ENCODE data around the gene DOCK2. TPM values are rescaled to one million over a fixed set of nuclear protein-coding genes. Genes with fewer than 3 reads are reported as not detected.
"Not testable (repeated sequence)": the region's sequence is repeated elsewhere in the genome, so short reads cannot be mapped to it uniquely, and the experiment has no call there.

The DOCK2 gene
- total and polyA plus RNA-seq, 2 of the 8 experiments (the other 6 are each of a cell fraction or from before 2014, with no cell fraction given), result 3.9 to 5.7 TPM

DNA sequence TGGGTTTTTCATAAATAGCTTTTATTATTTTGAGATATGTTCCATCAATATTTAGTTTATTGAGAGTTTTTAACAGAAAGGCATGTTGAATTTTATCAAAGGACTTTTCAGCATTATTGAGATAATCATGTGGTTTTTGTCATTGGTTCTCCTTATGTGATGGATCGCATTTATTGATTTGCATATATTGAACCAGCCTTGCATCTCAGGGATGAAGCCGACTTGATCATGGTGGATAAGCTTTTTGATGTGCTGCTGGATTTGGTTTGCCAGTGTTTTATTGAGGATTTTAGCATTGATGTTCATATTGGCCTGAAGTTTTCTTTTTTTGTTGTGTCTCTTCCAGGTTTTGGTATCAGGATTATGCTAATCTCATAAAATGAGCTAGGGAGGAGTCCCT, 12.8 kb upstream of the DOCK2 start:
- H3K4me1 ChIP-seq (replicated peaks in 1 of 4; ENCODE audit: control insufficient read depth in 3 of 4, insufficient read depth in 4 of 4, low read length in 3 of 4); H3K14ac ChIP-seq (ENCODE audit: insufficient read length); H3K56ac ChIP-seq (replicated peaks; ENCODE audit: insufficient read length, low read depth, low read length); H2BK12ac ChIP-seq (ENCODE audit: low read depth, low read length); H2AK5ac ChIP-seq (ENCODE audit: low read depth, low read length); H2AFZ ChIP-seq (ENCODE audit: low read length); H2BK15ac ChIP-seq (ENCODE audit: low read length); H3K23ac ChIP-seq (ENCODE audit: insufficient read length); H3K18ac ChIP-seq (ENCODE audit: extremely low read depth, low read length); H3K4me2 ChIP-seq (ENCODE audit: insufficient read depth in 1 of 2, low read depth in 2 of 2, low read length in 2 of 2); H4K8ac ChIP-seq (ENCODE audit: extremely low read depth, insufficient read depth, low read length); H2BK5ac ChIP-seq (ENCODE audit: low read depth, low read length); H3K79me2 ChIP-seq (ENCODE audit: control insufficient read depth in 1 of 2, insufficient read depth in 2 of 2, low read length in 2 of 2); H3K9me3 ChIP-seq (ENCODE audit: insufficient read depth in 2 of 2, low read depth in 1 of 2, low read length in 1 of 2); H3K4ac ChIP-seq (replicated peaks; ENCODE audit: insufficient read length, low read depth, low read length); H2BK20ac ChIP-seq (ENCODE audit: low read length); H4K20me1 ChIP-seq (replicated peaks in 1 of 2; ENCODE audit: control insufficient read depth in 1 of 2, insufficient read depth in 2 of 2, low read length in 2 of 2); H3K27me3 ChIP-seq (replicated peaks in 1 of 4; ENCODE audit: control insufficient read depth in 3 of 4, extremely low read depth in 1 of 4, insufficient read depth in 3 of 4, low read length in 3 of 4); H4K5ac ChIP-seq (ENCODE audit: insufficient read length, low read depth, low read length); H3K36me3 ChIP-seq (ENCODE audit: control insufficient read depth in 2 of 4, insufficient read depth in 4 of 4, low read length in 3 of 4); H3K9ac ChIP-seq (replicated peaks in 1 of 4; ENCODE audit: extremely low read depth in 1 of 4, low read depth in 3 of 4, low read length in 3 of 4); H3K23me2 ChIP-seq (ENCODE audit: low read depth, low read length); H3K79me1 ChIP-seq (ENCODE audit: low read depth, low read length); H3K27ac ChIP-seq (ENCODE audit: low read depth, low read length); CTCF ChIA-PET (ENCODE audit: partially characterized antibody); H4K91ac ChIP-seq (replicated peaks; ENCODE audit: insufficient read length, low read length); H3K4me3 ChIP-seq (ENCODE audit: extremely low read depth in 1 of 4, insufficient read depth in 2 of 4, low read depth in 3 of 4, low read length in 4 of 4); H2BK120ac ChIP-seq (replicated peaks; ENCODE audit: low read depth, low read length); FAIRE-seq; DNase-seq (ENCODE audit: low read depth in 1 of 2, low spot score in 2 of 2): not testable (repeated sequence)
- POLR2A ChIA-PET (ENCODE audit: partially characterized antibody), result interaction anchor here (1.3 kb wide), 1 partner anchor 13 kb away, joined by 7 read pairs; the partner anchor contains the start of gene DOCK2
- 93% methylated on average over 2 of the region's 2 CpGs; no CpG with 5 or more reads in 1 of the 2 experiments for WGBS, 2 experiments (ENCODE audit: extremely low coverage in 1 of 2, insufficient coverage in 1 of 2, insufficient read length in 1 of 2, insufficient replicate concordance in 2 of 2, low coverage in 1 of 2, low lambda C conversion rate in 2 of 2, missing lambda C conversion rate in 1 of 2)
